Liver (tissue), 3 donors: Measurements from ENCODE around the gene CERT1.

Experiments
- CTCF ChIP-seq: fragments of 150-350 bp; IDR thresholded peaks from 2 replicates; pipeline ENCODE4 v1.5.1; 2017; ENCODE audit warnings: improper control_type of control experiment, low read depth, low read length; ENCODE audit not compliant: missing input control
- HNF4A ChIP-seq, 2 donors: conservative IDR thresholded peaks; 2 replicates each; pipeline ENCODE4 v1.6.1; 2016; ENCODE audit warnings: antibody characterized with exemption in 2 of 2, mild to moderate bottlenecking in 2 of 2
- SP1 ChIP-seq: IDR thresholded peaks from 2 replicates; pipeline ENCODE4 v1.6.1; 2018; ENCODE audit warnings: antibody characterized with exemption, mild to moderate bottlenecking
- TAF1 ChIP-seq: conservative IDR thresholded peaks from 2 replicates; pipeline ENCODE4 v1.6.1; 2016; ENCODE audit warnings: antibody characterized with exemption, mild to moderate bottlenecking
- donor health status: healthy.
- donor health status: healthy.

DNA sequence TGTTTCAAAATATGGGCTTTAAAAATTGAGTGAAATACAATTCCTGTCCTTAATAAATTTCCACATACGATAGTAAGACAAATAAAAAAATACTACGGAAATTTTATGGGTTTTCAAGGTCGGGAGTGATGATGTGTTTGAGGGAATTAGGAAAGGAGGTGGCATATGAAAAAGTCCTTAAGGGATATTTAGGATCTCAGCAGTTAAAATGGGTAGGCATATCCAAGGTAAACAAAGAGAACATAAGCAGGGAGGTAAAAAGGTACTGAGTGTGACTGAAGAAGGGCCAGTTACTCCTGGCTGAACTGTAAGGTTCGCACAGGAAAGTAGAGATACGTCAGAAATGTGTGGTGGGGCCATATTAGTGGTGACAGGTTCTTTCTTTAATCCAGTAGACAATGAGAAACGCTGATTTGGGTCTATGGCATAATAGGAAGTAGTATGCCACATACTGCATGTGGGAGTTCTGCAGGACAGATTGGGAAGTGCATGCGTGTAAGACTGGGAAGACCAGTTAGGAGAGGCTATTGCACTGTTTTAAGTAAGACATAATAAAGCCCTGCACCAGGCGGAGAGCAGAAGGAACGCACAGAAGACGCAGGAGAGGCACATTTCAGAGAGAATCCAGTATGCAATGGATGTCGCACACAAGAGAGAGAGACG, 175.3 kb downstream of the CERT1 start:
- TF ChIP-seq CTCF = peak; percentile 53
- no peak for TF ChIP-seq SP1
- no peak for TF ChIP-seq HNF4A (conservative IDR thresholded peaks at IDR 0.05)
- TF ChIP-seq TAF1 = no peak
